Sigmoid colon (tissue), 7 donors: ENCODE results near the gene CDH13. TPM values are rescaled to one million over a fixed set of nuclear protein-coding genes. Genes with fewer than 3 reads are reported as not detected.

Experiments
- DNase-seq: peaks from one replicate; pipeline ENCODE4 v3.0.0-alpha.2; 2019
- H3K27ac ChIP-seq, 4 donors: fragments of 200-600 bp; sonication (generic); one replicate each; pipeline ENCODE4 v1.5.1; 2016 to 2019; ENCODE audit warnings: mild to moderate bottlenecking in 1 of 4
- H3K27me3 ChIP-seq, 3 donors: fragments of 200-600 bp; sonication (generic); one replicate each; pipeline ENCODE4 v1.5.1; 2019; ENCODE audit warnings: mild to moderate bottlenecking in 1 of 3
- H3K36me3 ChIP-seq, 4 donors: fragments of 200-600 bp; sonication (generic); one replicate each; pipeline ENCODE4 v1.5.1; 2016 to 2019
- H3K4me1 ChIP-seq, 4 donors: fragments of 200-600 bp; sonication (generic); one replicate each; pipeline ENCODE4 v1.5.1; 2017 to 2019
- H3K4me3 ChIP-seq, 4 donors: fragments of 200-600 bp; sonication (generic); one replicate each; pipeline ENCODE4 v1.5.1; 2017 to 2019; ENCODE audit warnings: mild to moderate bottlenecking in 2 of 4, moderate library complexity in 1 of 4
- H3K9me3 ChIP-seq, 4 donors: fragments of 200-600 bp in 3 of 4; sonication (generic) in 3 of 4; one replicate each; pipeline versions ENCODE4 v1.5.1 to v1.6.1; 2013 to 2019
- CTCF ChIP-seq, 4 experiments: fragments of 450-650 bp in 3 of 4; fragments of 200-600 bp in 1 of 4; IDR thresholded peaks; one replicate each; pipeline ENCODE4 v1.5.1; 2016 to 2019; ENCODE audit warnings: antibody characterized with exemption in 4 of 4, mild to moderate bottlenecking in 3 of 4, moderate library complexity in 2 of 4
- EP300 ChIP-seq, 4 donors: sonication (generic); formaldehyde crosslinking; IDR thresholded peaks; one replicate each; pipeline ENCODE4 v1.6.1; 2017; ENCODE audit warnings: antibody characterized with exemption in 4 of 4
- POLR2A ChIP-seq, 2 donors: fragments of 450-650 bp; IDR thresholded peaks; one replicate each; pipeline ENCODE4 v1.6.1; 2016; ENCODE audit warnings: antibody characterized with exemption in 2 of 2, mild to moderate bottlenecking in 2 of 2, moderate library complexity in 2 of 2
- POLR2AphosphoS5 ChIP-seq, 4 donors: sonication (generic); formaldehyde crosslinking; IDR thresholded peaks; one replicate each; pipeline ENCODE4 v1.6.1; 2017; ENCODE audit warnings: antibody characterized with exemption in 4 of 4
- WGBS, 2 donors: extraction: QIAGEN DNeasy Blood & Tissue Kit; methylation state at CpG; one replicate each; pipeline ENCODE4 v1.1.7; 2013; 5-methylcytosine and 5-hydroxymethylcytosine counted together
- intact Hi-C: fragments of 100-400 bp; cut with DNase I; formaldehyde crosslinking; loops from one replicate; pipeline ENCODE4 v1.15.1; 2023
- polyA plus RNA-seq, 3 donors: library from polyadenylated mRNA; stranded (reverse); fragments of 200-250 nt; gene quantifications; one replicate each; pipeline ENCODE4 v1.2.3, GENCODE V29; 2013
- total RNA-seq, 4 donors: library from RNA; depleted of rRNA; stranded (reverse); fragments of >200 nt; gene quantifications; one replicate each; pipeline ENCODE4 v1.1.0, GENCODE V29; 2016
- donor health status: healthy with polysubstance abuse.
- donor health status: Bipolar disorder and iron deficiency.
- donor health status: healthy.

The CDH13 gene
- total and polyA plus RNA-seq, 7 donors = 0.60 to 17.6 (median 11.8) TPM

- TF ChIP-seq POLR2AphosphoS5 (IDR thresholded peaks at IDR 0.05) = no peak
- TF ChIP-seq EP300 (IDR thresholded peaks at IDR 0.05) = no peak
- no peak for TF ChIP-seq POLR2A (IDR thresholded peaks at IDR 0.05)
- TF ChIP-seq CTCF (IDR thresholded peaks at IDR 0.05) = no peak
- no peak for DNase-seq
- peaks cover 0 to 5% (median 3%) of the 10 kb centered on the region in 4 donors for H3K4me1 ChIP-seq
- 9 to 27% methylated on average over 1 of the region's 1 CpG for WGBS, 2 donors
- no peak overlapping the region for H3K4me3 ChIP-seq
- no peaks in the 10 kb centered on the region for H3K9me3 ChIP-seq
- no peak overlapping the region for H3K27ac ChIP-seq
- H3K27me3 ChIP-seq = peaks cover 0 to 8% (median 2%) of the 10 kb centered on the region in 3 donors
- intact Hi-C loops = no loop called here
- H3K36me3 ChIP-seq = no peaks in the 10 kb centered on the region
Observed at GRCh38 chr16:82621781-82622180, 5.0 kb upstream of the CDH13 start.

GRCh38 chr16:82623241-82623640 is 3.5 kb upstream of the CDH13 start:
- intact Hi-C loops = no loop called here
- Histone ChIP-seq H3K36me3 (no peaks in the 10 kb centered on the region), H3K4me1 (peaks cover 0 to 19% (median 16%) of the 10 kb centered on the region in 4 donors), H3K9me3 (no peaks in the 10 kb centered on the region), H3K27ac (no peak overlapping the region), H3K4me3 (no peak overlapping the region), H3K27me3 (peaks cover 0 to 23% (median 14%) of the 10 kb centered on the region in 3 donors)
- TF ChIP-seq CTCF (IDR thresholded peaks at IDR 0.05) = no peak
- no peak for TF ChIP-seq POLR2A (IDR thresholded peaks at IDR 0.05)
- TF ChIP-seq POLR2AphosphoS5 (IDR thresholded peaks at IDR 0.05) = no peak
- no peak for TF ChIP-seq EP300 (IDR thresholded peaks at IDR 0.05)
- no peak for DNase-seq
- 69 to 80% methylated on average over 7 of the region's 7 CpGs for WGBS, 2 donors

GRCh38 chr16:82625066-82625968 is 1.5 kb upstream of the CDH13 start:
- H3K27me3 ChIP-seq = peaks cover 0 to 44% (median 16%) of the 10 kb centered on the region in 3 donors
- no peaks in the 10 kb centered on the region for H3K9me3 ChIP-seq
- DNase-seq = peak; percentile 26
- intact Hi-C loops = no loop called here
- no peak overlapping the region for H3K4me3 ChIP-seq
- 88 to 90% methylated on average over 8 of the region's 8 CpGs for WGBS, 2 donors
- no peak for TF ChIP-seq POLR2AphosphoS5 (IDR thresholded peaks at IDR 0.05)
- no peak for TF ChIP-seq CTCF (IDR thresholded peaks at IDR 0.05)
- no peak for TF ChIP-seq POLR2A (IDR thresholded peaks at IDR 0.05)
- no peak for TF ChIP-seq EP300 (IDR thresholded peaks at IDR 0.05)
- peaks cover 0 to 40% (median 36%) of the 10 kb centered on the region in 4 donors for H3K4me1 ChIP-seq
- no peaks in the 10 kb centered on the region for H3K36me3 ChIP-seq
- H3K27ac ChIP-seq = no peak overlapping the region

- H3K9me3 ChIP-seq = no peaks in the 10 kb centered on the region
- peaks cover 0 to 49% (median 41%) of the 10 kb centered on the region in 4 donors for H3K4me1 ChIP-seq
- DNase-seq = peak; percentile 47
- no peaks in the 10 kb centered on the region for H3K36me3 ChIP-seq
- peak overlapping the region; percentile 57 to 81 (median 66) for H3K27ac ChIP-seq
- H3K4me3 ChIP-seq = peak overlapping the region; percentile 45 to 66 (median 56)
- TF ChIP-seq POLR2A (IDR thresholded peaks at IDR 0.05) = no peak
- TF ChIP-seq EP300 (IDR thresholded peaks at IDR 0.05) = no peak
- no peak for TF ChIP-seq CTCF (IDR thresholded peaks at IDR 0.05)
- TF ChIP-seq POLR2AphosphoS5 (IDR thresholded peaks at IDR 0.05) = no peak
- intact Hi-C loops = no loop called here
- WGBS, 2 donors = 5 to 16% methylated on average over 13 of the region's 13 CpGs
- peaks cover 0 to 47% (median 16%) of the 10 kb centered on the region in 3 donors for H3K27me3 ChIP-seq
Observed at GRCh38 chr16:82628088-82628423, 1.3 kb downstream of the CDH13 start.
